Caki2 (cell line): ENCODE results near the gene HSPB1. TPM values are rescaled to one million over a fixed set of nuclear protein-coding genes. Genes with fewer than 3 reads are reported as not detected.
"Not testable (repeated sequence)": the region's sequence is repeated elsewhere in the genome, so short reads cannot be mapped to it uniquely, and the experiment has no call there.

Experiments used
- DNase-seq: peaks from one replicate; pipeline ENCODE4 v3.0.0-alpha.2; 2015; ENCODE audit warnings: low read depth
- in situ Hi-C: cut with HindIII; loops from 2 replicates; pipeline ENCODE4 v1.10.0; 2016; ENCODE audit warnings: low sequenced_read_pairs, low pct_unique_long_range_greater_than_20kb, mixed read lengths
- total RNA-seq: library from RNA; depleted of rRNA; stranded (reverse); fragments of >200 nt; shearing (Covaris generic); gene quantifications from 2 replicates; pipeline ENCODE4 v1.2.3, GENCODE V29; 2014; ENCODE audit warnings: low replicate concordance

HSPB1 gene
- total RNA-seq, 1 experiment from 2014 or later = 177 TPM

DNA sequence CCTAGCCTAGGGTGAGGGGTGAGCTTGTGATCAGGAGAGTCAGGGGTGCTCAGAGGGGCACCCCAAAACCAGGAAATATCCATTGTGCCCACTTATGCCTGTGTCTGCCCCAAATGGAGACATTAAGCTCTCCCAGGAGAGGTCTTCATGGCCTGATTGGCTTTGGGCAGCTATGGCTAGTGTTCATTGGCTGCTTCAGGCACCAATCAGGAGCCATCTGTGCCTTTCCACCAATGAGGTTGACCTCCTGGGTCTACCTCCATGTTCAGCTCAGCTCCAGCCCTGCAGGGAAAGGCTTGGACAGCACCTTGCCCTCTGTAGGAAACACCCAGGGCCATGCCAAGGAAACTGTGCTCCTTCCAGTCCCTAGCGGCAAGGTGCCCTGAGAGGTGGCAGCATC lies 23.9 kb upstream of the HSPB1 start:
- DNase-seq = no peak
- in situ Hi-C loops = no loop called here

DNA sequence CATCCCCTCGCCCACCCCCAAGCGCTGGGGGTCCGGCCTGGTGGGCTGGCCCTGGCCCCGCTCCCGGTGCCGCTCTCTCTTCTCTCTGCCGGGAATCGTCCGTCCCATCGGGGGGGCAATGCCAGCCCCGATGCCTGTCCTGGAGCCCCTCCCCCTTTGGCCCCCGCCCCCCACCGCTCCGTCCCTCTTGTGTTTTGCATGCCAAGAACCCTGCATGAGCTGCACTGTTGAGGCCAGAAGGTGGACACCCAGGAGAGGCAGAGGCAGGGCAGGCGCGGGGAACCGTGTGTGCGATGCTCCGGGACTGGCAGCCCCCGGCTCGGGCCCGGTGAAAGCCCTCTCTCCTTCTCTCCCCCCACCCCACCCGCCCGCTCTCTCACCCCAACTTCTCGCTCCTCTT lies 22.1 kb upstream of the HSPB1 start:
- DNase-seq = no peak
- in situ Hi-C loops = no loop called here

DNA sequence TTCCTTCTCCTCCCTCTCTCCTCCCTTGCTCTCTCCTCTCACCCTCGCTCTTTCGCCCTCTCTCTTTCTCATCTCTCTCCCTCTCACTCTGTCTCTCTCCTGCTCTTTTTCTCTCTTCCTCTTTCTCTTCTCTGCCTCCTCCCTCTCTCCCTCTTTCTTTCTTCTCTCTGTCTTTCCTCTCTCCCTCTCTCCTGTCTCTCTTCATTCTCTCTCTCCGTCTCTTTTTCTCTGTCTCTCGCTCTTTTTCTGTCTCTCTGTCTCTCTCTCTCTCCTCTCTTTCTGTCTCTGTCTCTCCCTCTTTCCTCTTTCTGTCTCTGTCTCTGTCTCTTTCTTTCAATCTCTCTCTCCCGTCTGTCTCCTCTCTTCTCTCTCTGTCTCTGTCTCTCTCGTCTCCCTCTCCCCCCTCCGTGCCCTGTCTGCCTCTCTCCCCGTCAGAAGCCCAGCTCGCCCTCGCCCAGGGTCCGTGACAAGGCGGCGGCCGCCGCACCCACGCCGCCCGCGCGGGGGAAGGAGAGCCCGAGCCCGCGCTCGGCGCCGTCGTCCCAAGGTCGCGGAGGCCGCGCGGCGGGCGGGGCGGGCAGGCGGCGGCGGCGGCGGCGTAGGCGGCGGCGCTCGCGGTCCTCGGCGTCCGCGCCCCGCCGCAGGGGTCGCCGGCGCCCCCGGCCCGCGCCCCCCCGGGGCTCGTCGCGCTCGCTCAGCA lies 21.3 kb upstream of the HSPB1 start:
- in situ Hi-C loops = no loop called here
- no peak for DNase-seq

DNA sequence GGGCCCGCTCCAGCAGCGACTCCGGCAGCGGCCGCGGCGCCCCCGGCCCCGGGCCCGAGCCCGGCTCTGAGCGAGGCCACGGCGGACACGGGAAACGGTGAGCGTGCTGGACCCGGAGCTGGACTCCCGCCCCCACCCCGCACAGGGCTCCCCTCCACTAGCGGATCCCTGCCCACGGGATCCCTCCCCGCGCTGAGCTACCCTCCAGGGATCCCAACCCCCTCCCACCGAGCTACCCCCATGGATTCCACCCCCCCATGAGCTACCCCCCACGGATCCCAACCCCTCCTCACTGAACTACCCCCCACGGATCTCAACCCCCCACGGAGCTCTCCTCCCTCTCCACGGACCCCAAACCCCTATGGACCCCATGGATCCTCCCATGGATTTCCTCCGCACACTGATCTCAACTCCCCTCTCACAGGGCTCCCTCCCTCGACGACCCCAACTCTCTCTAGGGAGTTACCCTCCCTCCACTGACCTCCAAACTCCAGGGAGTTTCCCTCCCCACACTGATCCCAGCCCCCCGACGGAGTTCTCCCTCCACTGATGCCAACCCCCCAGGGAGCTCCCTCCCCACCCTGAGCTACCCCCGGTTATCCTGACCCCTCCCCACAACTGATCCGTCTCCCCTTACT lies 20.6 kb upstream of the HSPB1 start:
- DNase-seq = no peak
- in situ Hi-C loops = no loop called here

DNA sequence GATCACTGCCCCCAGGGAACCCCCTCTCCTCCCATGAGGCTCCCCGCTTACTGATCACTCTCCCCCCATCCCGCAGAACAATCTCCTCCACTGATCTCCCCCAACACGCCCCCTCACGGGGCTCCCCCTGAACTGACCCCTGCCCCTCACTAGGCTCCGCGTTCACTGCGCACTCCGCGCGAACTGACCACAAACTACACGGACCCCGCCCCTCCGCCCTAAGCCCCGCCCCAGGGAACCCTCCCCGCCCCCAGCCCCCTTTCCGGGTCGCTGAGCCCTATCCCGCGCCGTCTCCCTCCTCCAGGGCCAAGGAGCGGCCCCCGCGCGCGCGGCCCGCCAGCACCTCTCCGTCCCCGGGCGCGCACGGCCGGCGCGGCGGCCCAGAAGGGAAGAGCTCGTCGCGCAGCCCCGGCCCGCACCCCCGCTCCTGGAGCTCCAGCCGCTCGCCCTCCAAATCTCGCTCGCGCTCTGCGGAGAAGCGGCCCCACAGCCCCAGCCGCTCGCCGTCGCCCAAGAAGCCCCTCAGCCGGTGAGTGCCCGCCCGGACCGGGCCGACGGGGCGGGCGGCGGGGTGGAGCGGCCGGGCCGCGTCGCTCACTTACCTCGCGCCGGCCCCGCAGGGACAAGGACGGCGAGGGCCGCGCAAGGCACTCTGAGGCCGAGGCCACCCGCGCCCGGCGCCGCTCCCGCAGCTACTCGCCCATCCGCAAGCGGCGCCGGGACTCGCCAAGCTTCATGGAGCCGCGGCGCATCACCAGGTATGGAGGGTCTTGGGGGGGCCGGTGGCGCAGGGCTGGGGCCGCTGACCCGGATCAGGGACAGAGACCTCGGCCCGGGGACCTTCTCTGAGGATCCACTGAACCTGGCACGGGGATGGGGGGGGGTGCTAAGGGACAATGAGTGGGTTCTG lies 19.9 kb upstream of the HSPB1 start:
- no peak for DNase-seq
- in situ Hi-C loops = no loop called here

- in situ Hi-C loops = no loop called here
These were observed 19.0 kb upstream of the HSPB1 start for GRCh38 chr7:76283254-76284159.

GRCh38 chr7:76285604-76286374 lies 16.7 kb upstream of the HSPB1 start:
- DNase-seq = no peak
- in situ Hi-C loops = no loop called here

More at GRCh38 chr7:76283254-76284159, 19.0 kb upstream of the HSPB1 start:
- DNase-seq = no peak

GRCh38 chr7:76286842-76287403 lies 15.6 kb upstream of the HSPB1 start:
- in situ Hi-C loops = no loop called here

GRCh38 chr7:76290847-76291350 lies 11.6 kb upstream of the HSPB1 start:
- DNase-seq, in situ Hi-C loops: not testable (repeated sequence)

More at GRCh38 chr7:76286842-76287403, 15.6 kb upstream of the HSPB1 start:
- DNase-seq = no peak

DNA sequence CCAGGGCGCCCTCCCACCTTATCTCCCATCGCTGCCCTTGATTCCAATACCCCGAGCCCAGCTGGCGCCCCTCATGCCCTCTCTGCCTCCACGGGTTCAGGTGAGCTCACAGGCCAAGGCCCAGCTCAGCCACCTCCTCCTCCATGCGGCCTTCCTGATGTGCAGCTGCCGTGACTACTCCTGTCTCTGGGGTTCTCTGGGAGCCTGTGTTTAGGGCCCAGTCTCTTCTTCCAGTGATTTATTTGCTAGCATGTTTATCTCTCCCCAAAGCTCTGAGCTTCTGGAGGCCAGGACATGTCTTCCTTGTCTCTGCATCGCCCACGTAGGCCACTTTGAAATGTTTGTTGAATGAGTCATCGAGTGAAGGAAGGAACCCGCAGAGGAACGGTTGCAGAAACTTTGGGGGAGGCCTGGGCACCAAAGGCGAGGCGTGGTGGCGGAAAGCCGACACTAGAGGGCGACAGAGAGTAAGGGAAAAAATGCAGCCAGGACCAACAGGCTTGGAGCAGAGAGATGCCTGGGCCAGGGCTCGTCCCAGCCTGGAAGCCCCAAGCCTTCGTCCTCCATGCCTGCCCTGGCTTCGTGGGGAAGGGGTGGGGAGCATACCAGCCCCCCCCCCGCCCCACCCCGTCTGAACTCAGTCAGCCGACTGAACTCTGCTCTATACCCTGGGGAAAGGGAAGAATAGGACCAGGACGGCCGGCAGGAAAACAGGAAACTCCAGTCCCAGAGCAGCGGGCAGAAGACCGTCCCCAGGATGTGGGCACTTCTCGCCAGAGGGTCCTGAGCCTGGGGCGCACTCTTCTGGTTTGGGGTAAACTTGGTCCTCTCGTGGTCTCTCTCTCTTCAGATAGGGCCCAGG lies 10.9 kb upstream of the HSPB1 start:
- in situ Hi-C loops = no loop called here
- DNase-seq = peak; percentile 100

- DNase-seq = no peak
- in situ Hi-C loops = no loop called here
These were observed 10.3 kb upstream of the HSPB1 start for GRCh38 chr7:76292213-76292573.

DNA sequence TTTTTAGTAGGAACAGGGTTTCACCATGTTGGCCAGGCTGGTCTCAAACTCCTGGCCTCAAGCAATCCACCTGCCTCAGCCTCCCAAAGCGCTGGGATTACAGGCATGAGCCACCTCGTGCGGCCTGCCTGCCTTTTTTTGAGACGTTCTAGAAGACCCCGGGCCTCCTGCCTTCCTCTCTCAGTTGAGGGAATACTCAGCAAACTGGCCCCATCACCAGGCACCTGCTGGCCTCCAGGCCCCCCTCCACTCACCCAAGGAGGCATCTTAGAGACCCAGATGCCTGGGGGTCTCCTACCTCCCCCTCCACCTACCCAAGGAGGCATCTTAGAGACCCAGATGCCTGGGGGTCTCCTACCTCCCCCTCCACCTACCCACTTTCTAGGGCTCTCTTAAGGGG lies 9.6 kb upstream of the HSPB1 start:
- in situ Hi-C loops, DNase-seq: not testable (repeated sequence)

- in situ Hi-C loops = no loop called here
- no peak for DNase-seq
These were observed 9.0 kb upstream of the HSPB1 start for GRCh38 chr7:76293407-76293901.

GRCh38 chr7:76294344-76295024 lies 8.0 kb upstream of the HSPB1 start:
- peak; percentile 93 for DNase-seq
- in situ Hi-C loops = no loop called here
